Measurements from ENCODE around the gene MAPK1. TPM values are rescaled to one million over a fixed set of nuclear protein-coding genes. Genes with fewer than 3 reads are reported as not detected.

The MAPK1 gene
- total and polyA plus RNA-seq, 9 of the 15 experiments (the other 6 are each of a cell fraction or from before 2014, with no cell fraction given): 46.3 to 575 (median 283) TPM

DNA sequence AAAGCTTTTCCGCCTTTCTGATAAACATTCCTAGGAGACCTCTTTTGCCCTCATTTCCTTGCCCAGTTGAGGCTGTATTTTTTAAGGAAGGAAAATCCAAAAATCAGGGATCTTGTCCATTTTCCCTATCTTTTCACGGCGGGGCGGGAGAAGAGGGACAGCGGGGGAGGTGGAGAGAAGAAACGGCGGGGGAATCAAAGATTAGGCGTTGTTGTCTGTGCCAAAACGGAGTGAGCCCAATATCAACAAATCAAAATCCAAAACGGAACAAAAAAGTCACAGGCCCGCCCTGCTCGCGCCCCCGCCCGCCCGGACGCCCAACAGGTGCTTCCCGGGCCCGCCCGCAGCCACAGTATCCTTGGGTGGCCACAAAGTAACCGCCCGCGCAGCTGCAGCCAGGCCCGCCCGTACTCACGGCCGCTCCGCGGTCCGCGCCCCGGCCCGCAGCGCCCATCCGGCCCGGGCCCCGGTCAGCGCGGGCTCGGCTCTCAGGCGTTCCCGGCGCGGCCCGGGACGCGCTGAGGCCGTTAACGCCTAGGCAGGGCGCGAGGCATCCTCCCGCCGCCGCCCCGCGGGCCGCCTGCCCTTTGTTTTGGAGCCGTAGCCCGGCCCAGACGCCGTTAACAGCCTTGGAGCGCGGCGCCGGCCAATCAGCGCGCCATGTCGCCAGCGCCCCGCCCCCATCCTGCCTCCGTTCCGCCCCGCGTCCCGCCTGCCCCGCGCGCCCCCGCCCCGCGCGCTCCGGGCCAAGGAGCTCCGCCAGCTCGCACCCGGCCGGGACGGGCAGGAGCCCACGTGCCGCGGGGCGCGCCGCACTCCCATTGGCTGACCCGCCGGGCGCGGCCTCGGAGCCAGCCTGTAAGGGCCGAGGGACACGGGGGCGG is 132.0 kb downstream of the MAPK1 start, which contains the start of gene YPEL1 (continued):
- TF ChIP-seq KDM5B (IDR thresholded peaks at IDR 0.05; ENCODE audit: insufficient replicate concordance, low read depth, low read length) (peak; percentile 78), MYC (IDR thresholded peaks at IDR 0.05; ENCODE audit: low read depth, low read length) (peak; percentile 87), MYC (CRISPR knock-in tag; IDR thresholded peaks at IDR 0.05; ENCODE audit: borderline replicate concordance, low read depth) (no peak), SMC3 (conservative IDR thresholded peaks at IDR 0.05; ENCODE audit: insufficient read depth, low read depth, low read length) (0 out of 2 replicates have a peak, but pooled peaks have one; percentile 6), BHLHE40 (IDR thresholded peaks at IDR 0.05; ENCODE audit: low read length) (peak; percentile 98), POU5F1 (IDR thresholded peaks at IDR 0.05; ENCODE audit: borderline replicate concordance, low read depth, low read length, partially characterized antibody) (peak; percentile 68), WHSC1 (IDR thresholded peaks at IDR 0.05; ENCODE audit: low read length) (peak; percentile 22)
- TF ChIP-seq, protein P1, sequence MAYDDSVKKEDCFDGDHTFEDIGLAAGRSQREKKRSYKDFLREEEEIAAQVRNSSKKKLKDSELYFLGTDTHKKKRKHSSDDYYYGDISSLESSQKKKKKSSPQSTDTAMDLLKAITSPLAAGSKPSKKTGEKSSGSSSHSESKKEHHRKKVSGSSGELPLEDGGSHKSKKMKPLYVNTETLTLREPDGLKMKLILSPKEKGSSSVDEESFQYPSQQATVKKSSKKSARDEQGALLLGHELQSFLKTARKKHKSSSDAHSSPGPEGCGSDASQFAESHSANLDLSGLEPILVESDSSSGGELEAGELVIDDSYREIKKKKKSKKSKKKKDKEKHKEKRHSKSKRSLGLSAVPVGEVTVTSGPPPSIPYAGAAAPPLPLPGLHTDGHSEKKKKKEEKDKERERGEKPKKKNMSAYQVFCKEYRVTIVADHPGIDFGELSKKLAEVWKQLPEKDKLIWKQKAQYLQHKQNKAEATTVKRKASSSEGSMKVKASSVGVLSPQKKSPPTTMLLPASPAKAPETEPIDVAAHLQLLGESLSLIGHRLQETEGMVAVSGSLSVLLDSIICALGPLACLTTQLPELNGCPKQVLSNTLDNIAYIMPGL (CRISPR knock-in tag; IDR thresholded peaks at IDR 0.05): peak; percentile 100
- TF ChIP-seq, protein P2, sequence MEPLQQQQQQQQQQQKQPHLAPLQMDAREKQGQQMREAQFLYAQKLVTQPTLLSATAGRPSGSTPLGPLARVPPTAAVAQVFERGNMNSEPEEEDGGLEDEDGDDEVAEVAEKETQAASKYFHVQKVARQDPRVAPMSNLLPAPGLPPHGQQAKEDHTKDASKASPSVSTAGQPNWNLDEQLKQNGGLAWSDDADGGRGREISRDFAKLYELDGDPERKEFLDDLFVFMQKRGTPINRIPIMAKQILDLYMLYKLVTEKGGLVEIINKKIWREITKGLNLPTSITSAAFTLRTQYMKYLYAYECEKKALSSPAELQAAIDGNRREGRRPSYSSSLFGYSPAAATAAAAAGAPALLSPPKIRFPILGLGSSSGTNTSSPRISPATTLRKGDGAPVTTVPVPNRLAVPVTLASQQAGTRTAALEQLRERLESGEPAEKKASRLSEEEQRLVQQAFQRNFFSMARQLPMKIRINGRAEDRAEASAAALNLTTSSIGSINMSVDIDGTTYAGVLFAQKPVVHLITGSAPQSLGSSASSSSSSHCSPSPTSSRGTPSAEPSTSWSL (CRISPR knock-in tag; IDR thresholded peaks at IDR 0.05; ENCODE audit: borderline replicate concordance): no peak
- TF ChIP-seq, protein P3, sequence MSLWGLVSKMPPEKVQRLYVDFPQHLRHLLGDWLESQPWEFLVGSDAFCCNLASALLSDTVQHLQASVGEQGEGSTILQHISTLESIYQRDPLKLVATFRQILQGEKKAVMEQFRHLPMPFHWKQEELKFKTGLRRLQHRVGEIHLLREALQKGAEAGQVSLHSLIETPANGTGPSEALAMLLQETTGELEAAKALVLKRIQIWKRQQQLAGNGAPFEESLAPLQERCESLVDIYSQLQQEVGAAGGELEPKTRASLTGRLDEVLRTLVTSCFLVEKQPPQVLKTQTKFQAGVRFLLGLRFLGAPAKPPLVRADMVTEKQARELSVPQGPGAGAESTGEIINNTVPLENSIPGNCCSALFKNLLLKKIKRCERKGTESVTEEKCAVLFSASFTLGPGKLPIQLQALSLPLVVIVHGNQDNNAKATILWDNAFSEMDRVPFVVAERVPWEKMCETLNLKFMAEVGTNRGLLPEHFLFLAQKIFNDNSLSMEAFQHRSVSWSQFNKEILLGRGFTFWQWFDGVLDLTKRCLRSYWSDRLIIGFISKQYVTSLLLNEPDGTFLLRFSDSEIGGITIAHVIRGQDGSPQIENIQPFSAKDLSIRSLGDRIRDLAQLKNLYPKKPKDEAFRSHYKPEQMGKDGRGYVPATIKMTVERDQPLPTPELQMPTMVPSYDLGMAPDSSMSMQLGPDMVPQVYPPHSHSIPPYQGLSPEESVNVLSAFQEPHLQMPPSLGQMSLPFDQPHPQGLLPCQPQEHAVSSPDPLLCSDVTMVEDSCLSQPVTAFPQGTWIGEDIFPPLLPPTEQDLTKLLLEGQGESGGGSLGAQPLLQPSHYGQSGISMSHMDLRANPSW (CRISPR knock-in tag; IDR thresholded peaks at IDR 0.05): peak; percentile 98
